ENCODE measurements around the gene OLFM3.

The OLFM3 gene

DNA sequence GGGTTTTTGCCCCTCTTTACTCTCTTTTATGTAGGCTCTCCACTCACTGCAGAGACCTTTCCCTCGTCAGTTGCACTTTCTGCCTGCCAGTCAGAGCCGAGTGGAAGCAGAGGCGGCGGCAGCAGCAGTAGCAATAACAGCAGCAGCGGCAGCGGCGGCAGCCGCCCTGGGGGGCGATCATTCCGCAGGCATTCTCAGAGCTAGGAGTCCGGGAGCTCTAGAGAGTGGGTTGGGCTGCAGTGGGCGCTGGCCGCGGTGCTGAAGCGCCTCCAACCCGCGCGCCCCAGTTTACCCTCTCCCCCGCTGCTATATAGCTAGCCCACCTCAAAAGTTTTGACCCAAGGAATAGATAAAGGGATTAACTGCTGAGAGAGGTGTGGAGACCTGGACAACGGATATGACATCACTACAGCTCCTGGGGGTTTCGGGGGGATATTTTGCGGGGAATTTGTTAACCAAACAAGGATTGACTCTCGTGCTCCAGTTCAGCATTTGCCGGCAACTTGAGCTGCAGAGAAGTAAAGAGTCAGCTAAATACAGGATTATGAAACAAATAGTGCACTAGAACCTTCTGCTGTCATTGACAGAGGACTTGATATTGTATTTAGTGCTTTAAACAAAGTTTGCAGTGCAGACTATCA is at the start of gene OLFM3:
OLFM3 (minus strand) TSS at position 102 of the 641 bp plus-strand sequence.
- Histone ChIP-seq H3K27ac (ENCODE audit: low read length) (no peak within 1 kb of the TSS), H3K79me2 (ENCODE audit: low read length) (no peaks in the 10 kb centered on the region), H3K4me1 (ENCODE audit: low read length) (peaks cover 9% of the 10 kb centered on the region; the same call in 1 of the 2 replicates), H3K27me3 (ENCODE audit: low read depth, low read length) (no peaks in the 10 kb centered on the region), H4K20me1 (ENCODE audit: insufficient read depth, low read length) (no peaks in the 10 kb centered on the region), H3K36me3 (replicated peaks; ENCODE audit: low read depth, low read length) (no peaks in the 10 kb centered on the region), H3K9me3 (ENCODE audit: insufficient read depth, low read length) (no peaks in the 10 kb centered on the region), H3K9ac (ENCODE audit: low read length) (no peak within 1 kb of the TSS), H2AFZ (ENCODE audit: low read depth, low read length) (no peak within 1 kb of the TSS), H3K4me2 (ENCODE audit: low read length) (no peak within 1 kb of the TSS), H3K4me3 (ENCODE audit: low read length) (no peak within 1 kb of the TSS)
- TF ChIP-seq, protein P1, sequence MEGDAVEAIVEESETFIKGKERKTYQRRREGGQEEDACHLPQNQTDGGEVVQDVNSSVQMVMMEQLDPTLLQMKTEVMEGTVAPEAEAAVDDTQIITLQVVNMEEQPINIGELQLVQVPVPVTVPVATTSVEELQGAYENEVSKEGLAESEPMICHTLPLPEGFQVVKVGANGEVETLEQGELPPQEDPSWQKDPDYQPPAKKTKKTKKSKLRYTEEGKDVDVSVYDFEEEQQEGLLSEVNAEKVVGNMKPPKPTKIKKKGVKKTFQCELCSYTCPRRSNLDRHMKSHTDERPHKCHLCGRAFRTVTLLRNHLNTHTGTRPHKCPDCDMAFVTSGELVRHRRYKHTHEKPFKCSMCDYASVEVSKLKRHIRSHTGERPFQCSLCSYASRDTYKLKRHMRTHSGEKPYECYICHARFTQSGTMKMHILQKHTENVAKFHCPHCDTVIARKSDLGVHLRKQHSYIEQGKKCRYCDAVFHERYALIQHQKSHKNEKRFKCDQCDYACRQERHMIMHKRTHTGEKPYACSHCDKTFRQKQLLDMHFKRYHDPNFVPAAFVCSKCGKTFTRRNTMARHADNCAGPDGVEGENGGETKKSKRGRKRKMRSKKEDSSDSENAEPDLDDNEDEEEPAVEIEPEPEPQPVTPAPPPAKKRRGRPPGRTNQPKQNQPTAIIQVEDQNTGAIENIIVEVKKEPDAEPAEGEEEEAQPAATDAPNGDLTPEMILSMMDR (IDR thresholded peaks at IDR 0.05; ENCODE audit: low read depth, low read length) = no peak
- no peak for TF ChIP-seq EZH2phosphoT487 (IDR thresholded peaks at IDR 0.05; ENCODE audit: low read depth)

DNA sequence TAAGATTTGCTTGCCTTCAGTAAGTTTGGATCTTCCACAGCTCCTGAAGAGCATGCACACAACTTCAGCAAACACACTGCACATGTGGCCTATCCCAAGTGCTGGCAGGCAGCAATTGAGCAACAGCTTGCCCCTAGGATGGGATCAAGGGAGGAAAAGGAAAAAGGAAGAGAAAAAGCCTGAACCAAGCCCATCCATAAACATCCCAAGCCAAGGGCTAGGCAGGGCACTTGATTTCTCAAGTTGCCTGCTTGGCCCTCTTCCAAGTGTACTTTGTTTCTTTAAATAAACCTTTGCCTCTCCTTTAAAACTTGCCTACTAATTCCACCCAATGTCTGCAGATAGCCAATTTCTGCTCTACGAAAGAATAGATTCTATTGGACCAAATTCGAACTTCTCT is 49.0 kb upstream of the OLFM3 start:
- H2AFZ ChIP-seq (ENCODE audit: low read depth, low read length) = no peak overlapping the region
- H3K4me3 ChIP-seq (ENCODE audit: low read length) = no peak overlapping the region
- no peaks in the 10 kb centered on the region for H3K9me3 ChIP-seq (ENCODE audit: insufficient read depth, low read length)
- no peaks in the 10 kb centered on the region for H3K79me2 ChIP-seq (ENCODE audit: low read length)
- no peaks in the 10 kb centered on the region for H3K27me3 ChIP-seq (ENCODE audit: low read depth, low read length)
- TF ChIP-seq EZH2phosphoT487 (IDR thresholded peaks at IDR 0.05; ENCODE audit: low read depth) = no peak
- TF ChIP-seq, protein P1 (IDR thresholded peaks at IDR 0.05; ENCODE audit: low read depth, low read length) = no peak
- H3K4me1 ChIP-seq (ENCODE audit: low read length) = no peaks in the 10 kb centered on the region
- no peak overlapping the region for H3K9ac ChIP-seq (ENCODE audit: low read length)
- no peak overlapping the region for H3K4me2 ChIP-seq (ENCODE audit: low read length)
- H3K27ac ChIP-seq (ENCODE audit: low read length) = no peak overlapping the region
- H3K36me3 ChIP-seq (replicated peaks; ENCODE audit: low read depth, low read length) = no peaks in the 10 kb centered on the region
- H4K20me1 ChIP-seq (ENCODE audit: insufficient read depth, low read length) = no peaks in the 10 kb centered on the region

DNA sequence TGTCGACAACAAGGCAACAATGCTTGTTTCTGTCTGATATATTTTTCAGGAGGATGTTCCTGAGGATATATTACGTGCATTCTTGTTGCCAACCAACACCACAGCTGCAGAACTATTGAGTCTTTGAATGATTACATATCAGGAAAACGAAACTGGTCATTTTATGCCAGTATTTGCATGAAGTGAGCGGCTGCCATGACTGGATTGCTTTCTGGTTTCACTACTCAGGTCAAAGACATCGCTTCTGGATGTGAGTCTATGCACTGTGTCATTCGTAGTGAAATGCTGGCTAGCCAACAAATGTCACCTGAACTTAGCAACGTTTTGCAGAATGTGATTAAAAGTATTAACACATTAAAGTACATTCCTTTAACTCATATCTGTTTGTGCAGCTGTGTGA is 35.8 kb upstream of the OLFM3 start:
- Histone ChIP-seq H3K9ac (ENCODE audit: low read length) (no peak overlapping the region), H3K27me3 (ENCODE audit: low read depth, low read length) (no peaks in the 10 kb centered on the region), H3K79me2 (ENCODE audit: low read length) (no peaks in the 10 kb centered on the region), H3K27ac (ENCODE audit: low read length) (no peak overlapping the region), H3K4me3 (ENCODE audit: low read length) (peak overlapping the region; percentile 24; the same call in 1 of the 2 replicates), H3K4me1 (ENCODE audit: low read length) (peaks cover 12% of the 10 kb centered on the region), H4K20me1 (ENCODE audit: insufficient read depth, low read length) (no peaks in the 10 kb centered on the region), H3K4me2 (ENCODE audit: low read length) (peak overlapping the region; percentile 60), H3K36me3 (replicated peaks; ENCODE audit: low read depth, low read length) (no peaks in the 10 kb centered on the region), H3K9me3 (ENCODE audit: insufficient read depth, low read length) (no peaks in the 10 kb centered on the region), H2AFZ (ENCODE audit: low read depth, low read length) (no peak overlapping the region; the same call in 1 of the 2 replicates)
- TF ChIP-seq, protein P1 (IDR thresholded peaks at IDR 0.05; ENCODE audit: low read depth, low read length) = no peak
- TF ChIP-seq EZH2phosphoT487 (IDR thresholded peaks at IDR 0.05; ENCODE audit: low read depth) = no peak

DNA sequence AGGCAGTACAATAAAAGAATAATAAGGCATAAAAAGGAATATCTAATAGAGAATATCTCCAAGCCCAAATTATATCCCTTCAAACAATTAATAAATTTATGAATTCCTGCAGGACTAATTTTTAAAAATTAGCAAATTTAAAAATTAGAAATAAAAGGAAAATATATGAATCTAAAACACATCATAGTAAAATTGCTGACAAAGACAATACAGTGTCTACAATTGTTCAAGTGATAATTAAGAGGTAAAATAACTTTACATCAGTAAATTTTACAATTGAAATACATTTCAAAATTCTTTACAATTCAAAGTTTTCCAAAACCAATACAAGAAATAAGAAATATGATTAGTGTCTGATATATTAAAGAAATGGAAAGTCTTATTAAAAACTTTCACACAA is 22.8 kb upstream of the OLFM3 start:
- Histone ChIP-seq H2AFZ (ENCODE audit: low read depth, low read length) (no peak overlapping the region), H4K20me1 (ENCODE audit: insufficient read depth, low read length) (no peaks in the 10 kb centered on the region), H3K79me2 (ENCODE audit: low read length) (no peaks in the 10 kb centered on the region), H3K36me3 (replicated peaks; ENCODE audit: low read depth, low read length) (no peaks in the 10 kb centered on the region), H3K9ac (ENCODE audit: low read length) (no peak overlapping the region), H3K9me3 (ENCODE audit: insufficient read depth, low read length) (no peaks in the 10 kb centered on the region), H3K4me3 (ENCODE audit: low read length) (no peak overlapping the region), H3K27me3 (ENCODE audit: low read depth, low read length) (no peaks in the 10 kb centered on the region), H3K27ac (ENCODE audit: low read length) (no peak overlapping the region), H3K4me1 (ENCODE audit: low read length) (no peaks in the 10 kb centered on the region), H3K4me2 (ENCODE audit: low read length) (no peak overlapping the region)
- no peak for TF ChIP-seq EZH2phosphoT487 (IDR thresholded peaks at IDR 0.05; ENCODE audit: low read depth)
- TF ChIP-seq, protein P1 (IDR thresholded peaks at IDR 0.05; ENCODE audit: low read depth, low read length) = no peak
